Measurements from ENCODE around the gene SH2B2. TPM values are rescaled to one million over a fixed set of nuclear protein-coding genes. Genes with fewer than 3 reads are reported as not detected.

Gene SH2B2
- total RNA-seq, 4 donors from 2014 or later: 13.9 to 28.6 (median 20.6) TPM

GRCh38 chr7:102261451-102261850, 25.2 kb upstream of the SH2B2 start:
- WGBS, 2 donors: 74 to 83% methylated on average over 9 of the region's 9 CpGs

GRCh38 chr7:102262546-102262945, 24.1 kb upstream of the SH2B2 start:
- WGBS, 2 donors: 78 to 88% methylated on average over 11 to 13 of the region's 13 CpGs
- no peak overlapping the region for H3K4me3 ChIP-seq (ENCODE audit: low read depth, poor library complexity, severe bottlenecking)
- no peak for DNase-seq (ENCODE audit: low spot score in 2 of 2)
- TF ChIP-seq, protein P1, sequence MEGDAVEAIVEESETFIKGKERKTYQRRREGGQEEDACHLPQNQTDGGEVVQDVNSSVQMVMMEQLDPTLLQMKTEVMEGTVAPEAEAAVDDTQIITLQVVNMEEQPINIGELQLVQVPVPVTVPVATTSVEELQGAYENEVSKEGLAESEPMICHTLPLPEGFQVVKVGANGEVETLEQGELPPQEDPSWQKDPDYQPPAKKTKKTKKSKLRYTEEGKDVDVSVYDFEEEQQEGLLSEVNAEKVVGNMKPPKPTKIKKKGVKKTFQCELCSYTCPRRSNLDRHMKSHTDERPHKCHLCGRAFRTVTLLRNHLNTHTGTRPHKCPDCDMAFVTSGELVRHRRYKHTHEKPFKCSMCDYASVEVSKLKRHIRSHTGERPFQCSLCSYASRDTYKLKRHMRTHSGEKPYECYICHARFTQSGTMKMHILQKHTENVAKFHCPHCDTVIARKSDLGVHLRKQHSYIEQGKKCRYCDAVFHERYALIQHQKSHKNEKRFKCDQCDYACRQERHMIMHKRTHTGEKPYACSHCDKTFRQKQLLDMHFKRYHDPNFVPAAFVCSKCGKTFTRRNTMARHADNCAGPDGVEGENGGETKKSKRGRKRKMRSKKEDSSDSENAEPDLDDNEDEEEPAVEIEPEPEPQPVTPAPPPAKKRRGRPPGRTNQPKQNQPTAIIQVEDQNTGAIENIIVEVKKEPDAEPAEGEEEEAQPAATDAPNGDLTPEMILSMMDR (IDR thresholded peaks at IDR 0.05): no peak
- intact Hi-C loops (cut with DNase I; ENCODE audit: low total_unique reads): no loop called here

More at GRCh38 chr7:102261451-102261850, 25.2 kb upstream of the SH2B2 start:
- no peak for DNase-seq (ENCODE audit: low spot score in 2 of 2)
- TF ChIP-seq, protein P1 (IDR thresholded peaks at IDR 0.05): no peak
- TF ChIP-seq POLR2A (IDR thresholded peaks at IDR 0.05): no peak
- intact Hi-C loops (cut with DNase I; ENCODE audit: low total_unique reads): no loop called here
- no peak overlapping the region for H3K4me3 ChIP-seq (ENCODE audit: low read depth, poor library complexity, severe bottlenecking)

GRCh38 chr7:102264367-102264891, 22.2 kb upstream of the SH2B2 start:
- no peak for TF ChIP-seq POLR2A (IDR thresholded peaks at IDR 0.05)
- TF ChIP-seq, protein P1 (IDR thresholded peaks at IDR 0.05): no peak
- 77 to 80% methylated on average over 13 of the region's 13 CpGs for WGBS, 2 donors

GRCh38 chr7:102266541-102266940, 20.1 kb upstream of the SH2B2 start:
- DNase-seq (ENCODE audit: low spot score in 2 of 2): no peak
- WGBS, 2 donors: 84% methylated on average over 14 of the region's 14 CpGs
- intact Hi-C loops (cut with DNase I; ENCODE audit: low total_unique reads): no loop called here
- H3K4me3 ChIP-seq (ENCODE audit: low read depth, poor library complexity, severe bottlenecking): no peak overlapping the region
- no peak for TF ChIP-seq POLR2A (IDR thresholded peaks at IDR 0.05)
- TF ChIP-seq, protein P1 (IDR thresholded peaks at IDR 0.05): no peak

More at GRCh38 chr7:102264367-102264891, 22.2 kb upstream of the SH2B2 start:
- H3K4me3 ChIP-seq (ENCODE audit: low read depth, poor library complexity, severe bottlenecking): no peak overlapping the region
- no peak for DNase-seq (ENCODE audit: low spot score in 2 of 2)
- intact Hi-C loops (cut with DNase I; ENCODE audit: low total_unique reads): no loop called here

DNA sequence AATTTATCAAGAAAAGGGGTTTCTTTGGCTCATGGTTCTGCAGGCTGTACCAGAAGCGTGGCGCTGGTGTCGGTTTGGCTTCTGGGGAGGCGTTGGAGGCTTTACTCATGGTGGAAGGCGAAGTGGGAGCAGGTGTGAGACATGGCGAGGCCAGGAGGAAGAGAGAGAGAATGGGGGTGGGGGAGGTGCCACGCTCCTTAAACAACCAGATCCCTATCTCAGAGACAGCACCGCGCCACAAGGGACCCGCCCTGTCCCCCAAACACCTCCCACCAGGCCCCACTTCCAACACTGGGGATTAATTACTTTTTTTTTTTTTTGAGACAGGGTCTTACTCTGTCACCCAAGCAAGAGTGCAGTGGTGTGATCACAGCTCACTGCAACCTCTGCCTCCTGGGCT, 18.0 kb upstream of the SH2B2 start:
- DNase-seq (ENCODE audit: low spot score in 2 of 2): no peak
- no peak overlapping the region for H3K4me3 ChIP-seq (ENCODE audit: low read depth, poor library complexity, severe bottlenecking)
- intact Hi-C loops (cut with DNase I; ENCODE audit: low total_unique reads): no loop called here
- TF ChIP-seq, protein P1 (IDR thresholded peaks at IDR 0.05): no peak
- TF ChIP-seq POLR2A (IDR thresholded peaks at IDR 0.05): no peak
- 71 to 85% methylated on average over 10 of the region's 10 CpGs for WGBS, 2 donors

Measured in lower leg skin (tissue), 4 donors.